Measurements from ENCODE around the gene BRAT1. TPM values are rescaled to one million over a fixed set of nuclear protein-coding genes. Genes with fewer than 3 reads are reported as not detected.

Gene BRAT1
- total RNA-seq, 1 donor from 2014 or later, result 19.7 TPM

GRCh38 chr7:2502647-2502966 is 52.7 kb downstream of the BRAT1 start:
- Histone ChIP-seq H3K27me3 (ENCODE audit: insufficient read depth, low read length) (no peaks in the 10 kb centered on the region), H3K36me3 (ENCODE audit: insufficient read depth, low read length) (no peaks in the 10 kb centered on the region), H4K20me1 (ENCODE audit: insufficient read depth, low read length) (no peaks in the 10 kb centered on the region), H3K9ac (ENCODE audit: low read length) (no peak overlapping the region), H3K9me3 (ENCODE audit: insufficient read depth, low read depth, low read length) (no peaks in the 10 kb centered on the region), H3K27ac (ENCODE audit: low read depth, low read length) (no peak overlapping the region), H3K4me3 (ENCODE audit: insufficient read depth, low read depth, low read length) (no peak overlapping the region), H3K4me1 (ENCODE audit: insufficient read depth, low read length) (peaks cover 7% of the 10 kb centered on the region), H3K4me2 (ENCODE audit: low read length) (no peak overlapping the region), H2AFZ (ENCODE audit: low read depth, low read length) (no peak overlapping the region), H3K79me2 (ENCODE audit: insufficient read depth, low read length) (no peaks in the 10 kb centered on the region)
- DNase-seq (ENCODE audit: low read depth), result no peak
- peaks cover 3% of the 10 kb centered on the region for H3K4me1 Mint-ChIP-seq (ENCODE audit: low read depth, unreplicated experiment)
- no peak overlapping the region for H3K4me3 Mint-ChIP-seq (ENCODE audit: unreplicated experiment)
- H3K27me3 Mint-ChIP-seq (ENCODE audit: low read depth, unreplicated experiment), result peaks cover 22% of the 10 kb centered on the region
- H3K36me3 Mint-ChIP-seq (ENCODE audit: low read depth, unreplicated experiment), result no peaks in the 10 kb centered on the region
- H3K27ac Mint-ChIP-seq (ENCODE audit: unreplicated experiment), result no peak overlapping the region
- no peaks in the 10 kb centered on the region for H3K9me3 Mint-ChIP-seq (ENCODE audit: unreplicated experiment)
- FAIRE-seq, result no peak
- no peak for TF ChIP-seq CTCF (IDR thresholded peaks at IDR 0.05; ENCODE audit: insufficient read depth, low read depth, low read length)
- TF ChIP-seq EZH2 (IDR thresholded peaks at IDR 0.05; ENCODE audit: insufficient read depth, low read length), result no peak

- Mint-ChIP-seq H3K27ac (ENCODE audit: unreplicated experiment) (no peak overlapping the region), H3K4me1 (ENCODE audit: low read depth, unreplicated experiment) (peaks cover 3% of the 10 kb centered on the region), H3K27me3 (ENCODE audit: low read depth, unreplicated experiment) (peaks cover 24% of the 10 kb centered on the region), H3K36me3 (ENCODE audit: low read depth, unreplicated experiment) (no peaks in the 10 kb centered on the region), H3K9me3 (ENCODE audit: unreplicated experiment) (no peaks in the 10 kb centered on the region), H3K4me3 (ENCODE audit: unreplicated experiment) (no peak overlapping the region)
- no peak for DNase-seq (ENCODE audit: low read depth)
- H3K36me3 ChIP-seq (ENCODE audit: insufficient read depth, low read length), result no peaks in the 10 kb centered on the region
- H3K27ac ChIP-seq (ENCODE audit: low read depth, low read length), result no peak overlapping the region
- no peaks in the 10 kb centered on the region for H3K79me2 ChIP-seq (ENCODE audit: insufficient read depth, low read length)
- H3K9ac ChIP-seq (ENCODE audit: low read length), result no peak overlapping the region
- peaks cover 7% of the 10 kb centered on the region for H3K4me1 ChIP-seq (ENCODE audit: insufficient read depth, low read length)
- H3K9me3 ChIP-seq (ENCODE audit: insufficient read depth, low read depth, low read length), result no peaks in the 10 kb centered on the region
- no peak overlapping the region for H3K4me3 ChIP-seq (ENCODE audit: insufficient read depth, low read depth, low read length)
- no peak overlapping the region for H3K4me2 ChIP-seq (ENCODE audit: low read length)
- H3K27me3 ChIP-seq (ENCODE audit: insufficient read depth, low read length), result no peaks in the 10 kb centered on the region
- TF ChIP-seq CTCF (IDR thresholded peaks at IDR 0.05; ENCODE audit: insufficient read depth, low read depth, low read length), result no peak
- TF ChIP-seq EZH2 (IDR thresholded peaks at IDR 0.05; ENCODE audit: insufficient read depth, low read length), result no peak
- no peak overlapping the region for H2AFZ ChIP-seq (ENCODE audit: low read depth, low read length)
- FAIRE-seq, result no peak
- no peaks in the 10 kb centered on the region for H4K20me1 ChIP-seq (ENCODE audit: insufficient read depth, low read length)
Observed at GRCh38 chr7:2501947-2502646, 53.2 kb downstream of the BRAT1 start.

GRCh38 chr7:2500701-2501100 is 54.6 kb downstream of the BRAT1 start:
- Mint-ChIP-seq H3K4me1 (ENCODE audit: low read depth, unreplicated experiment) (peaks cover 3% of the 10 kb centered on the region), H3K36me3 (ENCODE audit: low read depth, unreplicated experiment) (no peaks in the 10 kb centered on the region), H3K27ac (ENCODE audit: unreplicated experiment) (peak overlapping the region; percentile 12), H3K27me3 (ENCODE audit: low read depth, unreplicated experiment) (peaks cover 21% of the 10 kb centered on the region), H3K9me3 (ENCODE audit: unreplicated experiment) (no peaks in the 10 kb centered on the region), H3K4me3 (ENCODE audit: unreplicated experiment) (no peak overlapping the region)
- Histone ChIP-seq H3K4me1 (ENCODE audit: insufficient read depth, low read length) (peaks cover 7% of the 10 kb centered on the region), H3K4me2 (ENCODE audit: low read length) (no peak overlapping the region), H3K79me2 (ENCODE audit: insufficient read depth, low read length) (no peaks in the 10 kb centered on the region), H3K4me3 (ENCODE audit: insufficient read depth, low read depth, low read length) (no peak overlapping the region), H3K36me3 (ENCODE audit: insufficient read depth, low read length) (no peaks in the 10 kb centered on the region), H3K27ac (ENCODE audit: low read depth, low read length) (no peak overlapping the region), H4K20me1 (ENCODE audit: insufficient read depth, low read length) (no peaks in the 10 kb centered on the region), H2AFZ (ENCODE audit: low read depth, low read length) (no peak overlapping the region), H3K9me3 (ENCODE audit: insufficient read depth, low read depth, low read length) (no peaks in the 10 kb centered on the region), H3K27me3 (ENCODE audit: insufficient read depth, low read length) (no peaks in the 10 kb centered on the region), H3K9ac (ENCODE audit: low read length) (no peak overlapping the region)
- DNase-seq (ENCODE audit: low read depth) (no peak), FAIRE-seq (no peak)
- TF ChIP-seq CTCF (IDR thresholded peaks at IDR 0.05; ENCODE audit: insufficient read depth, low read depth, low read length) (no peak), EZH2 (IDR thresholded peaks at IDR 0.05; ENCODE audit: insufficient read depth, low read length) (no peak)

All from astrocyte (in vitro differentiated cells and primary cell).